ENCODE data around the gene SLC16A14. TPM values are rescaled to one million over a fixed set of nuclear protein-coding genes. Genes with fewer than 3 reads are reported as not detected.

The SLC16A14 gene
- 0.43 to 1.6 TPM (median 0.80 TPM) in 5 replicates for total RNA-seq (2022; extraction: Qiagen RNA extraction; ENCODE audit: low read depth)

DNA sequence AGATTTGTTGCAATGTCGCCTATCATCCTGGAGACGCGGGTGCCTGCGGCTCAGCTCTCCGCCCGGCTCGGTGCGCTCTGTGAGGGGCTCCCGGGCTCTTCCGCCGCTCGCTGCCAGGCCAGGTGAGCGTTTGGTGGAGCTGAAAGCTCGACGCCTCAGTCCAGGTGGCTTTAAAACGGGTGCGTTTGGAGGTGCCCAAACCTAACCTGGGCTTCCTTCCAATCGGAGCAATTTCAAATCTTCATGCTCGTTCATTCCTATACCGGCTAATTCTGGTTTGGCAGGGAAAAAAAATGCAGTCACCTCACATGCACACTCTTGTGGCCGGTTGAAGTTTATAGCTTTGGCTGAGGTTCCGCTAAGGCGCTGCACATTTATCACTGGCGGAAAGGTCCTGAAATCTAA lies at the start of gene SLC16A14:
TSS of gene SLC16A14 (minus strand) at position 274 of the 405 bp plus-strand sequence. CDS start 9,572 bp downstream, outside the sequence.

Other genes with a start within 250 kb of the SLC16A14 start
- 69.1 to 122 TPM (median 95.6 TPM) in 5 replicates for gene TRIP12, start 146.9 kb downstream of the SLC16A14 start, total RNA-seq (2022; extraction: Qiagen RNA extraction; ENCODE audit: low read depth)
- gene FBXO36, start 146.4 kb downstream of the SLC16A14 start, total RNA-seq (2022; extraction: Qiagen RNA extraction; ENCODE audit: low read depth) = 1.2 to 1.7 TPM (median 1.4 TPM) in 5 replicates
- gene SP110, start 151.1 kb upstream of the SLC16A14 start, total RNA-seq (2022; extraction: Qiagen RNA extraction; ENCODE audit: low read depth) = 6.0 to 7.7 TPM (median 7.4 TPM) in 5 replicates
- 0.13 TPM in 1 of 5 replicates, not detected in the others for gene SP140, start 156.8 kb upstream of the SLC16A14 start, total RNA-seq (2022; extraction: Qiagen RNA extraction; ENCODE audit: low read depth)

All from A549 treated with GW870086 at 1 μM for 4 hours (cell line).